Head of caudate nucleus (tissue), 42 donors: ENCODE measurements around the gene FOXP4.

Experiments used
- DNase-seq, 42 donors: peaks; one replicate each; pipeline versions ENCODE4 v3.0.0 to v3.0.0-alpha.2; 2020 to 2021; ENCODE audit warnings: mixed read lengths in 7 of 42
- intact Hi-C: fragments of 100-400 bp; cut with DNase I; formaldehyde crosslinking; loops from one replicate; pipeline ENCODE4 v1.15.0; 2022

The FOXP4 gene

DNA sequence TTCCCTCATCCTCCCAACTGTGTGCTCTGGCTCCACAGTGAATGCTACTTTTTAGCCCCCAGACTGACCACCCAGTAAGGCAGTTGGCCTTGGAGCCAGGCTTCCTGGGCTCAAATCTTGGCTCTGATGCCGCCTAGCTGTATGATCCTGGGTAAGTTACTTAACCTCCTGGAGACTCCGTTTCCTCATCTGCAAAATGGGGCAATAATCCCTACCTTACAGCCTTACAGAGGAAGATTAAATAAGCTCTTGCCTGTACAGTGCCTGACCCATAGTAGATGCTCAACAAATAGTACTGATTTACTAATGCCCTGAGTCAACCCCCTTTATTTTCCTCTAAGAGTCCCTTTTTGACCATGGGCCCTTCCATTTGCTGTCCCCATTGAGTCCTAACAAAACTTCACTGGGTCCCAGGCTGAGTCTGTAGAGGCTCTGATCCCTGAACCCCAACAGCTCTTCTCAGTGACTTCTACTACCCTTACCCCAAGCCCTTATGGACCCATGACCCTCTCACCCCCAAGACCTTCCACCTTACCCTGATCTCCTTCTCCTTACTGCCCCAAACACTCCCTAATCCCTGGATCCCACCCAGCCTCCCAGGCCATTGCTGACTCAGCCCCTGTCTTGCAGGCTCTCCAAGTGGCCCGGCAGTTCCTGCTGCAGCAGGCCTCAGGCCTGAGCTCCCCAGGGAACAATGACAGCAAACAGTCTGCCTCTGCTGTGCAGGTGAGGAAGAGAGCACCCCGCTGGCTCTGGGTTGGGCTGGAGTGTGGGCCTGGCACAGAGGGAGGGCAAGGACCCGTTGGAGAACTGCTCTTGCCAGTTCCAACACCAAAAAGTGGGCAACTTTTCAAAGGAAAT, 31.4 kb downstream of the FOXP4 start:
- intact Hi-C loops: no loop called here
- no peak for DNase-seq

DNA sequence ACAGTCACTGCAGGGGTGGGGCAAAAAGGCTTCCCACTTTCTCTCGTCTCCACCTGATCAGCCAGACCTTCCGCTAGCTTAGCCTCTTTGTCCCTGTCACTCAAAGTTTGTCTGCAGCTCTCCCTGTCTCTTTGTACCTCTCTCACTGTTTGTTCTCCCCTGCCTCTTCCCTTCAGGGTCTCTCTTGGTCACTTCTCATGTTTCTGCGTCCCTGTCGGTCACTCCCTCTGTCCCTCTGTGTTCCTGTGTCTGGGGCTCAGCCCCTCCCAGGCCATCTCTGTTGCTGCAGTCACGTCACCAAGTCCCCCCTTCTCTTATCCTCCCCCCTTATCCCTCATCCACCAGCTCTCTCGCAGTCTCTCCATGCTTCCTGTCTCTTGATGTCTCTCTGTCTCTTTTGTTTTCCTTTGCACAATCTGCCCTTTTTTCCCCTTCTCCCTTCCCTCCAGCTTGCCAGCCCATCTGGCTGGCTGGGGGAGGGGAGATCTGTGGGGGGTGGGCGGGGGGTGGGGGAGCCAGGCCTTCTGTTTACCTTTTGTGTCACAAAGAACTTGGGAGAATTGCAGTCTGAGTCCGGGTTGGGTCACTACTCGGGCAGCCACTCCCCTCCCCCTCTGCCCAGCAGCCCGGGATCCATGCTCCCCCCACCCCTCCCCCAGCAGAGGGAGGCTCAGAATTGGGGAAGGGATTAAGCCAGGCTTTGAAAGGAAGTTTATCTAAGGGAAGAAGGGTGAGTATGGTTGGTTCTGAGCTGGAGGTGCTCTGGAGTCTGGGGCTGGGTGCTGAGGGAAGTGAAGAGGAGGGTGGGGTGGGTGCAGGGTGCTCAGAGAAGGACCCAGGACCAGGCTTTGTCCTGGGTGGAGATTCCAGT, 32.3 kb downstream of the FOXP4 start:
- DNase-seq: peak in 6 of 42 donors; percentile 29 to 59 (median 44)
- intact Hi-C loops: no loop called here

DNA sequence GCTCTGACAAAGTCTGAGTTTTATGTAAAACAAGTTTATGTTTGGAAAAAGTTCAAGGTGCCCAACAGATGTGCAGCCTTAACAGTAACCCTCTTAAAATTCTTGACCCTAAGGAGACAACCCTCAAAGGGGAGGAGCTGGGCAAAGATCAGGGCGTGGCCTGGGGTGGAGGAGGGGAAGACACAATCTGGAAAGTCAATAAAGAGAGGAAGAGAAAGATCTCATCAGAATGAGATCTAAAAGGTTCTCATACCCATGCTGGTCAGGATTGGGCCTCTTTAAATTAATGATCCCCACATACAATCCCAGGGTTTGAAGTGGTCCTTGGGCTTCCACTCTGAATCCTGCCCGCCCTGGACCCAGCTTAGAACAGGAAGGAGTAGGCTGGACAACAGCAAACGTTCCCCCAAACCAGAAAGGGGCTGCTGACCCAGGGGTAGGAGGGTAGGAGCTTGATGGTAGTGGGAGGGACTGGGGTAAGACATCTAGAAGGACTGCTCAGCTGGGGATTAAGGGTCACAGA, 33.0 kb downstream of the FOXP4 start:
- no peak for DNase-seq
- intact Hi-C loops: no loop called here

DNA sequence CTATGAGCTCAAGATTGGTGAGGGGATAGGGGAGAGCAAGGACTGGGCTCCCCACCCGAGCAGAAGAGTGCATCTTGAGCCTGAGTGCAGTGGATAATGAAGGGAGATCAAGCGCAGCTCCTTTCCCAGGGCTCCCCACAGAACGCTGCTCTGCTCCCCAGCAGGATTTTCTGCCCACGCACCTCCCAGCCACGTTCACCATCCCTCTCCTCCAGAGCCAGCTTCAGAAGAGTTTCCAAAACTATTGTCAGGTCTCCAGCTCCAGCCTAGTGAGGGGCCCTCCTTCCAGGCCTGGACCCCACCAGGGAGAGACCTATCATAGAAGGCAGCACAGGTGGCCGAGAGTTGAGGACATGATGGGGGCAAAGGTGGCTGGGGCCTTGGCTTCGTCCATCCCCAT, 34.5 kb downstream of the FOXP4 start:
- DNase-seq: no peak
- intact Hi-C loops: no loop called here

DNA sequence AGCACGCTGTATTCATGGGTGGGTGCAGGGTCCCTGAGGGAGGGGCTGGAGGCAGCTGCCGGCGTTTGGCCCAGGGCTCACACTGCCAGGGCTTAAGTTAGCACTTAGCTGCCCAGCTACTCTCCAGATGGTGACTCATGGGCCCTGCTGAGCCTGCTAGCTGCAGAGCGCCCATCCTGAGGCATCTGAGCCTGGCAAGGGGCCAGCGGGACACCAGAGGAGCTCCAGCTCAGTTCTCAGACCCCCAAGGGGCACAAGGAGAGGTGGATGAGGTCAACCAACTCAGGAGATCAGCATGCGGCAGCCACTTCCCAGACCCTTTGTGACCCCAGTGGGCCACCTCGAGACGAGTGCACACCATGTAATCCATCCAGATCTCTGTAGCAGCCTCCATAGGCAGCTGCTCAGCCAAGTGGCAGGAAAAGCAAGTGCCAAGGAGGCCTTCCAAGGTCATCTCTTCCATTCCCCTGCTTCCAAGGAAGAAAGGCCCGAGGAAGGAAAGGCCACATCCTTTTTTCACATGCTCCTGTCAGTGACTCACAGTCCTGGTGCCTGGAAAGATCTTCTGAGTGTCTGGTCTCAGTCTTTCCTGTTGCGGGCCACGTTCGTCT, 35.3 kb downstream of the FOXP4 start:
- peak in 4 of 42 donors; percentile 22 to 52 (median 50) for DNase-seq
- intact Hi-C loops: no loop called here

DNA sequence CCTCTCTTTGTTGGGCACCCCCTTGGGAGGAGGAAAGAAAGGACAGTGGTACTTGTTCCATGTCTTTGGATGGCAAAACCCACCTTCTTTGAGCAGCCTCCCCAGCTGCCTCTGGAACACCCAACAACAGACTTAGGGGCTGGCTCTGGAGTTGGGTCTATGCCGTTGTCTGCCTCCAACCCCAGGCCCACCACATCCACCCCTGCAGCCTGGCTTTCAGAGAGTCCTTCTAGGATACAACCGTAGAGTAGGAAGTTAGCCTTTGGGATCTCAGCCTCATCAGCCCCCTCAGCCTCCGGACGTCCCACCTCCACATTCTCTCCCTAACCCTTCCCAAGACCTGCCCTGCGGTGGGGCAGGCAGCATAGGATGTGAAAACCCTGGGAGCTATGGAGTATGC, 36.4 kb downstream of the FOXP4 start:
- intact Hi-C loops: no loop called here

DNA sequence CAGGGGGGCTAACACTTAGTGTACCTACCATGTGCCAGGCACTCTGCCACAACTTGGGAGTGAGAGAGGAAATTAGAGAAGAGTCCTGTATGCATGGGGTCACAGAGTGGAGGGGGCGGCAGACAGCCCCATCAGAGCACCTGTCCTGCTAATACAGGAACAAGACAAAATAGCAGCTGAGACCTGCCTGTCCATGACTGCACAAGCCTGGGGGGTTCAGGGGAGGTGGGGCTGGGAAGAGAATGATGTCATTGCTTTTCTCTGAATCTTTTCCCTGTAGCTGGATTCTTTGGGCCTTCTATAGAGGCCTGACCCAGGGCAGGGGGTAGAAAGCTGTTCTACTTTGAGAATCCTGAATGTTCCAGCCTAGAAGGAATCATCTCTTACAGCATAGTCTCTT, 37.4 kb downstream of the FOXP4 start:
- DNase-seq: no peak

More for the DNA sequence above, 36.4 kb downstream of the FOXP4 start:
- DNase-seq: no peak

DNA sequence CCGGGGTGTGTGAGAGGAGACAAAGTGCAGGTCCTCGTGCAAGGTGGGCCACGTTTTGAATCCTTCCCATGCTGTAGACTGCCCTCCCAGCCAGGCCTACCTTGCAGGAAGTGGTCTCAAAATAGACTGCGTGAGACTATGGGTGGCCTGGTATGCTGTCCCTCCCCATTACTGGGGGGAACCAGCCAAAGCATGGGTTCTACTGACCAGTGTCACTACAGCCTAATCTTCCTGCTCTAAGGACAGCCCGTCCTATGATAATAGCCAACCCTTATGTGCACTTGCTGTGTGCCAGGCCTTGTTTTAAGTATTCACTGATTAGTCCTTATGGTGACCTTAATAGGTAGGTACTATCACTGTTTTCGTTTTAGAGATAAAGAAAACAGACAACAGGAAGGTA, 38.0 kb downstream of the FOXP4 start:
- intact Hi-C loops: no loop called here

More for the DNA sequence above, 37.4 kb downstream of the FOXP4 start:
- intact Hi-C loops: no loop called here

DNA sequence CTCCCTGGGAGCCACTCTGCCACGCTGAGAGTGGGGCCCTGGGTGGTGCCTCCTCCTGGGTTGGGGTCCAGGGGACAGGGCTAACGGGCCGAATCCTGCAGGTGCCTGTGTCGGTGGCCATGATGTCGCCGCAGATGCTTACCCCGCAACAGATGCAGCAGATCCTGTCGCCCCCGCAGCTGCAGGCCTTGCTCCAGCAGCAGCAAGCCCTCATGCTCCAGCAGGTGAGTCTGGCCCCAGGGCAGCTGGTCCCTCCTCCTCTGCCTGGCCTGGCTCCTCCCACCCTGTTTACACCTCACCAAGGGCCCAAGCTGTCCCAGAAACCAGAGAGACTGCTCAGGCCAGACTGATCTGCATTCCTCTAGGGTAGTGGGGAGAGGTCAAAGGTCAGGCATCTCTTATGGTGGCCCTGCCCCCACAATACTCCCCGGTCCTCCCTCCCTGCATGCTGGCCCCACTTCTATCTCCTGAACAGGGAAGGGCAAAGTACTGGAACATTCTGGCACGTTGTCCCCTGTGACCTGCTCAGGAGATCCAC, 38.6 kb downstream of the FOXP4 start:
- intact Hi-C loops: no loop called here
- no peak for DNase-seq

More for the DNA sequence above, 38.0 kb downstream of the FOXP4 start:
- no peak for DNase-seq

DNA sequence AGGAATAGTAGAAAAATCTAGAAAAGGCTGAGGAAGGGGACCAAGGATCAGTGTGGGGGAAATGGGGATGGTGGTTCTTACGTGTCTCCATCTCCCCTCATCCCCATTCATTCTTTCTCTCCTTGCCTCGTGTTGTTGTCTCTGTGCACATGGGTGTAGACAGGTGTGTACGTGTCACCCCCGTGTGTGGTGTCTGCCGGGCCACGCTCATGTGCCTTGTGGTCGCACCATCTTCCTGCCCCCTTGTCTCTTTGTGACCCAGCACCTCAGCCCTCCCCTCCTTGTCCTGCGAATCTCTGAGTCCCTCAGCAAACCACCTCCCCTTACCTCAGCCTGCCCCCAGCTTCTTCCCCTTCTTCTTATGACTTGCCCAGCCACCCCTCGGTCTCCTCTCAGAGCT, 39.4 kb downstream of the FOXP4 start:
- DNase-seq: no peak
- intact Hi-C loops: no loop called here

DNA sequence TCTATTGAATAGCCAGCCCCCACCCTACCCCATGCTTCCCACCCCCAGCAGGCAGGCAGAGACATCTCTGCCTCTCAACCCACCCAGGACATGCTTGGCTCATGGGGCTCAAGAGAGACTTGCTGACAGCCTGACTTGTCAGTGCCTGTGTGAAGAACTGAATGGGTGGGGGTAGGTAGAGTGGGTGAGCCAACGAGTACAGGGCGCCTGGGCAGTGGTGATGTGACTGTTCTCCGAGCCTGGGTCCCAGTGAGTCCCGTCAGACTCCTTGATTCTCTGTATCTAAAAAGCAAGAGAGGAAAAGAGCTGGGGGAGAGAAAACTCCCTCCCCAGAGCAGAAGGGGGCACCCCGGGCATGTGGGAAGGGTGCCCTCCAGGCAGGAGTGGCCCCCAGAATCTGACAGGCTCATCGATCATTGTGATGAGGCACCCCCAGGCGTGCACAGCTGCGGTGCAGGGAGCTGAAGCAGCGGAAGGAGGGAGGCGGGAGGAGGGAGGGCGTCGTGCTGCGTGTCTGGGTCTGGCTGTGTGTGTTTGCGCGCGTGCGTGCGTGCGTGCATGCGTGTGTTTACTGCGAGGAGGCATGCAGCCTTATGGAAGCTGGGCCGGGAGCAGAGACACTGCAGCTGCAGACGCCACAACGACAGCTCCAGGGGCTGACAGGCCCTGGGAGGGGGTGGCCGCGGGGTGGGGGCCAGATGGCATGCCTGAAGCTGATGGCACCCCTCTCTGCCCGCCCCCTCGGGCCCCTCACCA, 40.2 kb downstream of the FOXP4 start:
- intact Hi-C loops: no loop called here
- DNase-seq: peak; percentile 51 to 87 (median 76)

DNA sequence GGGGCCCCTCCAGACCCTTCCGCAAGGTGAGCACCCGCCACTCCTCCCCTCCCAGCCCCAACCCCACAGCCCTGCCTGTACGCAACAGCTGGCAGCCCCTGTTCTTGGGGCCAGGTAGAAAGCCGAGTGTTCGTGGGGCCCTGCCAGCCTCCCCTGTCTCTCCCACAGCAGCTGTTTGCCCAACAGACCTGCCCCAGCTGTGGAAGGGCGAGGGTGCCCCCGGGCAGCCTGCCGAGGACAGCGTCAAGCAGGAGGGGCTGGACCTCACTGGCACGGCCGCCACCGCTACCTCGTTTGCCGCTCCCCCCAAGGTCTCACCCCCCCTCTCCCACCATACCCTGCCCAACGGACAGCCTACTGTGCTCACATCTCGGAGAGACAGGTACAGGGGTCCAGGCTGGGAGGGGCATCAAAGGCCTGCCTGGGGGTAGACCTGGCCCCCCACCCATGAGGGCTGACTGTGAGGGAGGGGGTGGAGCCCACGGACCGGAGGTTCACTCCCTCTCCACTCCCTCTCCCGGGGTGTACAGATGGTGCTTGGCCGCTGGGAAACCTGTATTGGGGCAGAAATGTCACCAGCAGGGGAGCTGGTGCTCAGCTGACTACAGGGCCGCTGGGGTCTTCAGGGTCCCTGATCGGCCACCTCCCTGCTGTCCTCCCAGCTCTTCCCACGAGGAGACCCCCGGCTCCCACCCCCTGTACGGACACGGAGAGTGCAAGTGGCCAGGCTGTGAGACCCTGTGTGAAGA, 41.1 kb downstream of the FOXP4 start:
- intact Hi-C loops: no loop called here
- no peak for DNase-seq

DNA sequence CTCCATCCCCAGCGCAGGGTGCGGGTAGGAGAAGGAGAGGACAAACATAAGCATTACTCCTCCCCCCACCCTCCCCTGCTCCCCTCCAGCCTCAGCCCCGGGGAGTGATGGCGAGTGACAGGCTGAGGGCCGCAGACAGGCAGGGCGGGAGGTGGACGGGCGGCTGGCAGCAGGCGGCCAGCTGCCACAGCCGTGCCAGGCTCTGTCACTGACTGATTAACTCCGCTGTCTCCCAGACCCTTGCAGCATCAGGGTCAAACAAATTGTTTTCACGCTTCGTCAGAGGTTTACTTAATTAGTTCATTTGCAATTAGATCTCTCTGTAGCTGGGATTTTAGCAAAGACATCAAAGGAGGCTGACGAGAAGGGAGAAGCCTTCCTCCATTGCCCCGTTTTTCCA, 41.9 kb downstream of the FOXP4 start:
- intact Hi-C loops: no loop called here
- DNase-seq: peak in 17 of 42 donors; percentile 25 to 63 (median 48)

DNA sequence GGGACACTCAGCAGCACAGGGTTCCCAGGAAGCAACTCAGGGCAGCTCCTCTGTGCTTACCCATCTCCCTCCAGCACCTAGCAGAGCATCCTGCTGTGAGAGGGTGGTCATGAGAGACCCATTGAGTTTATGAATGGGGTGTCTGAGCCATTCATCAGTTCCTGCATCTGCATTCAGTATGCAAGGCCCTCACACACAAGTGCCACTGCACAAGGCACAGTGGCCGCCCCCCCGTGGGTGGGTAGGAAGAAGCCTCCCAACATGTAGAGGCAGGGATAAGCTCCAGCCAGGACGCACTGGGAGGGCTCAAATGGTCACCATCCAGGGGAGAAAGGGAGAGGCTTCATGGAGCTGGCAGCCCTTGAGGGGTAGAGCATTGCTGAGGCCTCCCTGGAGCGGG, 43.0 kb downstream of the FOXP4 start:
- intact Hi-C loops: no loop called here
- DNase-seq: peak in 6 of 42 donors; percentile 26 to 41 (median 32)

DNA sequence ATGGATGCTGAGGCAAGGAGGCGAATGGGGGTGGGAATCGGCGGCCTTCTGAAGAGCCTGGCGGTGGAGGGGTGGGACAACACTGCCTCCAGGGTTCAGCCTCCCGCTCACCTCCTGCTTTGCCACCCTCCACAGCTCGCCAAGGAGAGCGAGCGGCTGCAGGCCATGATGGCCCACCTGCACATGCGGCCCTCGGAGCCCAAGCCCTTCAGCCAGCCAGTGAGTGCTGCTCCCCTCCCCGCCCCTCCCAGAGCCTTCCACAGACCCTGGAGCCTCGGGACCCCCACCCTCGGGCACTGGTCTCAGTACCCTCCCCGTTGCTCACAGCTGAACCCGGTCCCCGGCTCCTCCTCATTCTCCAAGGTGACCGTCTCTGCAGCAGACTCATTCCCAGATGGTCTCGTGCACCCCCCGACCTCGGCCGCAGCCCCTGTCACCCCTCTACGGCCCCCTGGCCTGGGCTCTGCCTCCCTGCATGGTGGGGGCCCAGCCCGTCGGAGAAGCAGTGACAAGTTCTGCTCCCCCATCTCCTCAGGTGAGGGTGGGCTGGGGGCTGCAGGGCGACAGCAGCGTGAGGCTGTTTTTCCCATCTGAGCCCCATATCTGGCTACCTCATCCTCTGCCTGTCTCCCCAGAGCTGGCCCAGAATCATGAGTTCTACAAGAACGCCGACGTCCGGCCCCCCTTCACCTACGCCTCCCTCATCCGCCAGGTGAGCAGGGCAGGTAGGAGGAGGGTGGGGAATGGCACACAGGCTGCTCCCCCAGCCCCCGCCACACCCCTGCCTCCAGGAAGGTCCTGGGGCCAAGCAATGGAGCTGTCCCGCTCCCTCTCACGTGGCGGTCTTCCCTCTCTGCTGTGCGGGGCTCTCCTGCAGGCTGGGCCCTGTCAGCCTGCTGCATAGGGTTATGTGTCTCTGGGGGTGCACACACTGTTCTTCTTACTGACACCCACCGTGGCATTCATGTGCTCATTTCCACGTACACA, 43.7 kb downstream of the FOXP4 start:
- intact Hi-C loops: loop anchor here (5.0 kb wide), 2 partner anchors 43 to 168 kb away; partner anchors contain the start of gene FOXP4
- DNase-seq: no peak

DNA sequence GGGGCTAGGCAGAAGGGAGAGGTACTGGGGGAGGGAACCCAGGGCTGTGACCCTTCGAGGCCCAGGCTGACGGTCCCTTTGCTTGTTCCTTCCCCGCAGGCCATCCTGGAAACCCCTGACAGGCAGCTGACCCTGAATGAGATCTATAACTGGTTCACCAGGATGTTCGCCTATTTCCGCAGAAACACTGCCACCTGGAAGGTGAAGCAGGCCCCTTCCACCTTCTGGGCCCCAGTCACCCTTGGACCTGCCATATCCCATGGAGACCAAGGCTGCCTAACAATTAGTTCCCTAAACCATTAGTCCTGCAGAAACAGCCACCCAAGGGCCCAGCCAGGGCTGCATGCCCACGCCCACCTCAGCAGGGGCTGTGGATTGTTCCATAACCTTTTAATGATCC, 44.9 kb downstream of the FOXP4 start:
- DNase-seq: no peak
- intact Hi-C loops: loop anchor here (5.0 kb wide), 2 partner anchors 44 to 169 kb away; partner anchors contain the start of gene FOXP4
